Breast epithelium (tissue), 3 donors: ENCODE data around the gene ABCC1.

ENCODE experiments used
- CTCF ChIP-seq, 3 donors: fragments of 450-650 bp; IDR thresholded peaks; one replicate each; pipeline ENCODE4 v1.5.1; 2016 to 2017; ENCODE audit warnings: antibody characterized with exemption in 3 of 3, mild to moderate bottlenecking in 3 of 3, moderate library complexity in 3 of 3
- POLR2A ChIP-seq: fragments of 450-650 bp; IDR thresholded peaks from one replicate; pipeline ENCODE4 v1.6.1; 2016; ENCODE audit warnings: antibody characterized with exemption, mild to moderate bottlenecking, moderate library complexity

- TF ChIP-seq POLR2A (no peak), CTCF (IDR thresholded peaks at IDR 0.05) (no peak)
These were observed 103.5 kb downstream of the ABCC1 start for GRCh38 chr16:16052916-16053315.
